Activated CD4-positive, alpha-beta T cell treated with anti-CD3 and anti-CD28 coated beads, Interleukin-2, amount 50 U/mL, for 48 hours (primary cell): ENCODE measurements around the gene APC.

ENCODE experiments used
- DNase-seq, 2 experiments: peaks; one replicate each; pipeline ENCODE4 v3.0.0-alpha.2; 2020

The APC gene

DNA sequence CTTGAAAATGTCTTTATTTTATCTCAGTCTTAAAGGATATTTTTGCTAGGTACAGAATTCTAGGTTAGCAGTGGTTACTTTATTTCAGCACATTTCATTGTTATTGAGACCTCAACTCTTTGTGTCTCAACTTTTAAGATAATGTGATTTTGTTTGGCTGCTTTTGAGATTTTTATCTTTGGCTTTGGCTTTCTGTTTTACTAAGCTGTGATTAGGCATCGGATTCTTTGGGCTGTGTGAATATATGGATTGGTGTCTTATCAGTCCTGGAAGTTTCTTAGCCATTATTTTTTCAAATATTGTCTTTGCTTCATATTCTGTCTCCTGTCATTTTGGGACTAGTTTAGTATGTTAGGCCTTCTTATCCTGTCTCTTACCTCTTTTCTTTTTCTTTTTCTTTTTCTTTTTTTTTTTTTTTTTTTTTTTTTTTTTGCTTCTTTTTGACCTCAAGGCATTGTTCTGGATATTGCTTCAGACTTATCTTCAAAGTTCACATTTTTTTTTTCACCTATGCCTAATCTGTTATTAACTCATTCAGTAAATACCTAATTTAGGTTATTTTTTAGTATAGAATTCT lies 20.1 kb upstream of the APC start:
- no peak for DNase-seq

DNA sequence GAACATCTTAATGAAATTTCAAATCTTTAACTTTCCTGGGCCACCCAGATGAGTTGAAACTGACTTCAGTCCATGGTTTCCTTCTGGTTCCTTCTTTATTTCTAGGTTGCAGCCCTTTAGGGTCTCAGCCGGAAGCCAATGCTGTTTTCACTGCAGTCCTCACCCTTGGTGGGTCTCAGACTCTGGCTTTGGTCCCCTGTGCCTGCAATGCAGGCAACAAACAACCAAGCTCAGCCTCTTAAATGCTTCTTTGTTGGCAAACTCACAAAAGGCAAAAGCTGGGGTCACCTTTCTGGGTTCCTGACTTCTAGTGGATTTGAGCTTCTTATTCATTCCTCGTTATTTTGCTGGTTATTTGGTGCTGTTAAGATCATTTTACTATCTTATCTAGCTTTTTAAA lies 19.3 kb upstream of the APC start:
- DNase-seq: no peak

DNA sequence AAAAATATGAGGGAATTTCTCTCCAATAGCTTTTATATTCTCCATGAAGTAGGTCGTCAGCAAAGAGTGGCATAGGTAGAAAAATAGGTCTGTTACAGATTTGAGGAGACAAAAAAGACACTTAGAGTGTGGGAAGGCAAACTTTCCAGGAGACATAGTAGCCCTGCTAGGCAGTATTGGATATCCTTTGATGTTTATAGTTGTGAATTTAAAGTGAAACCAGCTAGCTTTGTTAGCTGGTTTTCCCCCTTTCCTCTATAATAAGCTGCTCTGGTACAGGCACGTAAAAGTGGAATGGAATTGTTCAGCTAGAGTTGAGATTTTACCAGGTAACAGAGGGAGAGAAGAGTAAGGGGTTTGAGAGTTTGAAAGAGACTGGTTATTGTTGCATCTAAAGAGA lies 17.1 kb upstream of the APC start:
- no peak for DNase-seq

- DNase-seq: no peak
Observed at GRCh38 chr5:112724901-112725300, 12.8 kb upstream of the APC start.

DNA sequence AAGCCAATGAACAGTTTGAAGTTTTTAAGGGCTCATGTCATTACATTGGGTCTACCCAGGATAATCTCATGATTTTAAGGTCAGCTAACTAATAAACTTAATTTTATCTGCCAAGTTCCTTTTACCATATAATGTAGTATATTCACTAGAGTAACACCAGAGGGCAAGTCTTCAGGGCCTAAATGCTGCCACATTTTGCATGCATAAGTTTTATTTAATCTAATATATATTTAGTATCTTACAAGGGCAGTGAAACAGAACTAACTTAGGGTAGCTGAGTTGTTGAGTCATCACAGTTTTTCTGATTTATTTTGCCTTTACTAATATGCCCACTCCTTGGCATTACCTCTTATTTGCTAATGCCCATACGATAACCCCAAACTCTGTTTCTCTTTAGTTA lies 8.1 kb upstream of the APC start:
- DNase-seq: no peak

DNA sequence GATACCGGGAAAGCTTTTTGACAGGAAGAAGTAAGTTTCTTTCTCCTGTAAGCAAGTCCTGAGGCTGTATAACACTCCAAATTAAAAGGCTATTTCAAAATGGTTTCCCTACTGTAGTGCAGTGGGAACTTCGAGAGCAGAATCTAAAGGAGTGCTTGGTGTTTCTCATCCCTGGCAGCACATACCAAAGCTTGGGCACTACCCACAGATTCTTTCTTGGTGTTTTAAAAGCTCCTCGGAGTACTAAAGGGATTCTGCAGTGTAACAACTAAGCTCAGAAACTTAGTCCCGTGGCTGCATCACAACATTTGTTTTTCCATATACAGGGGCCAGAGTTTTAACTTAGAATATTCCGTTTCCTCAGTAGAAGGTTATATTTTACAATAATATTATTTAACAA lies 5.6 kb upstream of the APC start:
- no peak for DNase-seq

GRCh38 chr5:112733586-112733985 lies 4.1 kb upstream of the APC start:
- DNase-seq: no peak

GRCh38 chr5:112734597-112734996 lies 3.1 kb upstream of the APC start:
- DNase-seq: no peak

GRCh38 chr5:112735702-112736101 lies 2.0 kb upstream of the APC start:
- no peak for DNase-seq

DNA sequence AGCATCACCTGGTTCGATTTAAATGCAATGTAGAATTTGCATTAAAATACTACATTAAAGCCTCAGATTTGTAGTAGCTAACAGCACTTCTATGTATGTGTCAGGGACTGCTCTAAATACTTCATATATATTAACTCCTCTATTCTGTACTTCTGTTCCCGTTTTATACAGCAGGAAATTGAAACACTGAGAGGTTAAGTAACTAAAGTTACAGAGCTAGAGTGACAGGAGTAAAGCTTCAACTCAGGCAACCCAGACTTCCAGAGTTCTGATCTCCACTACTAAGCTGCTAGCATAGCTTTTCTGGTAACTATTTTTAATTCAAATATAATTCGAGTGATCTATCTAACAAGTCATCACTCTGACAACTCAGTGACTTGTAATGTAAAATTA lies 619 bp upstream of the APC start:
- DNase-seq: no peak

DNA sequence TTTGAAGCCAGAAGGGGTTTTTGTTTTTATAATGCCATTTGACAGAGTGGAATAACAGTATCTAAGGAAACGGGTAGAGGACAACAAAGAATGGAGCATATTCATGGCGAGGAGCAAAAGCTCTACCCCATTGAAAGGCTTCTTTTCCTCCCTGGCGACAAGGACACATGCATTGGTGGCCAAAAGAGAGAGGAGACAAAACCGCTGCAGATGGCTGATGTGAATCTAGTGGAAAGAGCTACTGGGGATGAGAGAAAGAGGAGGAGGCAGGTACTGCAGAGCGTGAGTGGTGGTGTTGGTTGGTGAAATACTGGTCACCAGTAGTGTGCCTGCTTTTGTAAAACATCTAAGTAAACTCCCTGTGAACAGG lies 491 bp downstream of the APC start:
- DNase-seq: peak in 1 of 2 experiments; percentile 16

DNA sequence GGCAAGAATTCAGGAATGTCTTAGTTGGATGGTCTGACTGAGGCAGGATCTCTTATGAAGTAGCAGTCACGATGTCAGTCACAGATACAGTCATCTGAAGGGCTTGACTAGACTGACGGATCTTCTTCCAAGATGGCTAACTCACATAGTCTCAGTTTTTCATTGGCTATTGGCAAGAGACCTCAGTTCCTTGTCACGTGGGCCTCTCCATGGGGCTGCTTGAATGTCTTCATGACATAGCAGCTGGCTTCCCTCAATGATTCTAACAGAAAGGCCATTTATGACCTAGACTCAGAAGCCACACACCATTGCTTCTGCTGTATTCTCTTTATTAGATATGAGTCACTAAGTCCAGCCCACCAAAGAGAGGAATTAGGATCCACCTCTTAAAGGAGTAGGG lies 4.7 kb downstream of the APC start:
- no peak for DNase-seq

DNA sequence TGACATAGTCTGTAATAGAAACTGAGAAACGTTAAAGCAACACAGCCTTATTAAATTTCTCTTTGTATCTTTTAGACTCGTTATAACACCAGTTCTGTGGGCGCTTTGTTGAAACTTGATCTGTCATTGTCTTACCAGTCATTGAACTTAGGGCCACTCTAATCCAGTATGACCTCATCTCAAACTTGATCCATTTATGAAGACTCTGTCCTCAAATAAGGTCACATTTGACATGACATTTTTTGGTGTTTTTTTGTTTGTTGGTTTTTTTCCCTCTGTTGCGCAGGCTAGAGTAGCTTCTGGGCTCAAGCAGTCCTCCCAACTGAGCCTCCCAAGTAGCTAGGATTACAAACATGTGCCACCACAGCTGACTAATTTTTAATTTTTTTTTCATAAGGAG lies 5.9 kb downstream of the APC start:
- DNase-seq: no peak

GRCh38 chr5:112752335-112752734 lies 14.7 kb downstream of the APC start:
- no peak for DNase-seq

- DNase-seq: no peak
Observed at GRCh38 chr5:112755703-112756102, 18.0 kb downstream of the APC start.

DNA sequence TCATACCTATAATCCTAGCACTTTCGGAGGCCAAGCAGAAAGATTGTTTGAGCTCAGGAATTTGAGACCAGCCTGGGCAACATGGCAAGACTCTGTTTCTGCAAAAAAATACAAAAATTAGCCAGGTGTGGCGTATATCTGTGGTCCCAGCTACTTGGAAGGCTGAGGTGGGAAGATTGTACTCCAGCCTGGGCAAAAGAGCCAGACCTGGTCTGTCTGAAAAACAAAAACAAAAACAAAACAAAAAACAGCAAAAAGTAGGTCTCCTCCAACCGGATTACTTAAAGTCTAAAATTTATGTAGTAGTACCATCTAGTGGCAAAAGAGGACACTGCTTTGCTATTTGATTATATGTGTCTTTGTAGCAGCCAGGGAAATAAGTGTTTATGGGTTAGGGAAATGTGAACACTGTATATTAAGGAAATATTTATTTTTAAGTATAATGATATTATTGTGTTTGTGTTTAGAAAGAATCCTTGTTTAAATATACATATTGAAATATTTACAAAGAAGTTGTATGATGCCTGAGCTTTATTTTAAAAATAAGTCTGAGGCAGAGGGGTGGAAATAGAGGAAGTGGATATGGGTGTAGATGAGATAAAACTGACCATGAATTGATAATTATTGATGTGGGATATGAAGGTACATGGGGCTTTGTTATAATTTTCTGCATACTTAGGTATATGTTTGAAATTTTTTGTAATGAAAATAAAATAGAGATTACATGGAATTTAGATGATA lies 20.0 kb downstream of the APC start:
- no peak for DNase-seq

- DNase-seq: no peak
Observed at GRCh38 chr5:112758676-112759075, 21.0 kb downstream of the APC start.

DNA sequence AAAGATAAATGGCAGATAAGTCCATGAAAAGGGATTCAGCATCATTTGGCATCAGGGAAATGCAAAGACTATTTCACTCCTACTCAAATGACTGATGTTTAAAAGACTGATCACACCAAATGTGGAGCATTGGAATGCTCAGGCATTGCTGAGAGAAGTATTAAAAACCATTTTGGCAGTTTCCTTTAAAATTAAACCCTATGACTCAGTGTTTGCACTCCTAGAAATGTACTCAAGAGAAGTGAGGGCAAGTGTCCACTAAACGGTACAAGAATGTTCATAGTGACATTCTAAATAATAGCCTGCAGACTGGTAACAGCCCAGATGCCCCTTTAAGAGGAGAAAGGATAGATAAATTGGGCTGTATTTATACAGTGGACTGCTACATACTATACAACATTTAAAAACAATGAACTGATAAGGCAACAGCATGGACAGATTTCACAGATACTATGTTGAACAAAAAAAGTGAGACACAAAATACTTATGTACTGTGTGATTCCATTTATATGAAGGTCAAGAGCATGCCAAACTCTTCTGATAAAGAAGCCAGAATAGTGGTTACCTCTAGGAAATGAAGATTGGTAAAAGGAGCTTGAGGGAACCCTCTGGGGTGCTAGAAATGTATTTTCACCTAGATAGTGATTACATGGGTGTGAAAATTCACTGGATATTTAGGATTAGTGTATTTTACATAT lies 24.6 kb downstream of the APC start:
- no peak for DNase-seq

DNA sequence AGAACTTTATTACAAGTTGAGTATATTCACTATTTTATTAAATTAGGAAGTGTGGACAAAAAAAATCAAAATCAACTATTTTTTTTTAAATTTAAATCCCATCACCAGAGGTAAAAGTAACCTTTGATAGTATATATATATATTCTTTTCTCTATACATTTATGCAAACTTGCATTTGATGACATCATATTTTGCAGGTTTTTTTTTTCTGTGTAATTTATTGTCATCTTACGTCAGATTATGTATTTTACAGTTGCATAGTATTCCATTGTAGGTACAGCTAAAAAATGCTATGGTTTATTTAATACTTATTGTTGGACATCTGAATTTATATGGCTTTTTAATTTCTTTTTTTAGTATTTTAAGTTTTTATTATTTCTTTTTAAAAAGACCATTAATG lies 25.5 kb downstream of the APC start:
- DNase-seq: no peak

- DNase-seq: no peak
Observed at GRCh38 chr5:112772124-112772523, 34.4 kb downstream of the APC start.

DNA sequence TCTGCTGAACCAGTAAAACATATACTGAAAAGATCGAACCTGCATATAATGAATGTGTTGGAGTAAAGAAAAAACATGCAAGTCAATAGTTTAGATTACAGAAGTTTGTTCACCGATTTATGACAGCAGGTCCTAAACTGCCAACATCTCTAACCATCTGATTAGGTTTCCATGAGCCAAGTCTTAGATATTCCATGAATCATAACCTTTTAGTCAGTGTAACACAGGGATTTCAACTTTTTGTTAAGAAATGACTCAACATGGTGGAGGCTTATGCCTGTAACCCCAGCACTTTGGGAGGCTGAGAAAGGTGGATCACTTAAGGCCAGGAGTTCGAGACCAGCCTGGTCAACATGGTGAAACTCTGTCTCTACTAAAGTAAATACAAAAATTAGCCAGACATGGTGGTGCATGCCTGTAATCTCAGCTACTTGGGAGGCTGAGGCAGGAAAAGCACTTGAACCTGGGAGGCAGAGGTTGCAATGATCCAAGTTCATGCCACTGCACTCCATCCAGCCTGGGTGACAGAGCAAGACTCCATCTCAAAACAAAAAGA lies 38.7 kb downstream of the APC start:
- no peak for DNase-seq

- no peak for DNase-seq
Observed at GRCh38 chr5:112779531-112779930, 41.8 kb downstream of the APC start.

- DNase-seq: no peak
Observed at GRCh38 chr5:112784726-112785125, 47.0 kb downstream of the APC start.

DNA sequence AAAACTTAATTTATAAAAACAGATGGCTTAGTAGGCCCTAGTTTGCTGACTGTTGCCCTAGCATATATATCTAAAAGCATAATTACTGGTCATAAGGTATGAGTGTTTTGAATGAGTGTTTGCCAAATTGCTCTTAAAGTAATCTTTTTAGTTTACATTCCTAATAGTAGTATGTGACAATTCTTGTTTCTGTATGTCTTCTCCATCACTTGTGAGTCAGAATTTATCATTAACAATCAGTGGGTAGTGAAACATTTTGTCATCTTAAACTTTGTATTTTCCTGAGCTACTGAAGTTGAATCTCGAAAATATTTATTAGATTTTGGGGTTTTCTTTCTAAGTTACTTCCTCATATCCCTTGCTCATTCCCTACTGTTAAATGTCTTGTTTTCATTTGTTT lies 49.6 kb downstream of the APC start:
- DNase-seq: no peak
